ENCODE results near the gene PTPN14.

- TF ChIP-seq CTCF (IDR thresholded peaks at IDR 0.05): no peak
- no peak for TF ChIP-seq POLR2A (IDR thresholded peaks at IDR 0.05)
These were observed 148.8 kb downstream of the PTPN14 start for GRCh38 chr1:214402613-214403083.

All from lower leg skin (tissue), 3 donors.